Prostate gland (tissue), 2 donors: ENCODE results near the gene ZC3H11A. TPM values are rescaled to one million over a fixed set of nuclear protein-coding genes. Genes with fewer than 3 reads are reported as not detected.
"Not testable (repeated sequence)": the region's sequence is repeated elsewhere in the genome, so short reads cannot be mapped to it uniquely, and the experiment has no call there.

Experiments used
- DNase-seq: peaks from one replicate; pipeline ENCODE4 v3.0.0-alpha.2; 2019; ENCODE audit warnings: low spot score
- H3K27ac ChIP-seq, 2 donors: fragments of 200-600 bp; sonication (generic); 2 replicates each; pipeline ENCODE4 v1.5.1; 2017 to 2019
- H3K27me3 ChIP-seq: fragments of 200-600 bp; sonication (generic); replicated peaks from 2 replicates; pipeline ENCODE4 v1.5.1; 2019; ENCODE audit not compliant: insufficient read depth
- H3K36me3 ChIP-seq, 2 donors: fragments of 200-600 bp; sonication (generic); 1 replicate in 1 of 2; 2 replicates in 1 of 2; pipeline versions ENCODE4 v1.5.1 to v1.8.1; 2017 to 2019
- H3K4me1 ChIP-seq: fragments of 200-600 bp; sonication (generic); replicated peaks from 2 replicates; pipeline ENCODE4 v1.5.1; 2019
- H3K4me3 ChIP-seq, 2 donors: fragments of 200-600 bp; sonication (generic); 2 replicates each; pipeline ENCODE4 v1.5.1; 2017 to 2019
- H3K9me3 ChIP-seq: fragments of 200-600 bp; sonication (generic); 2 replicates; pipeline ENCODE4 v1.5.1; 2017
- CTCF ChIP-seq, 4 experiments: fragments of 200-600 bp in 2 of 4; fragments of 450-650 bp in 2 of 4; sonication (generic) in 2 of 4; IDR thresholded peaks; 1 replicate in 3 of 4; 2 replicates in 1 of 4; pipeline ENCODE4 v1.5.1; 2016 to 2019; ENCODE audit warnings: antibody characterized with exemption in 4 of 4, mild to moderate bottlenecking in 2 of 4, moderate library complexity in 2 of 4
- POLR2A ChIP-seq: fragments of 450-650 bp; IDR thresholded peaks from one replicate; pipeline ENCODE4 v1.6.1; 2016; ENCODE audit warnings: antibody characterized with exemption, mild to moderate bottlenecking
- POLR2AphosphoS5 ChIP-seq: sonication (generic); formaldehyde crosslinking; IDR thresholded peaks from one replicate; pipeline ENCODE4 v1.6.1; 2017; ENCODE audit warnings: antibody characterized with exemption
- WGBS: methylation state at CpG from one replicate; pipeline ENCODE4 v1.1.5; 2018; 5-methylcytosine and 5-hydroxymethylcytosine counted together
- intact Hi-C: fragments of 100-400 bp; cut with DNase I; formaldehyde crosslinking; loops from one replicate; pipeline ENCODE4 v1.14.2; 2022
- total RNA-seq, 2 donors: library from RNA; depleted of rRNA; stranded (reverse); fragments of >200 nt; gene quantifications; one replicate each; pipeline ENCODE4 v1.1.0, GENCODE V29; 2016

The ZC3H11A gene
- 100 to 1,000 TPM in 1 of 2 donors, 10 to 100 TPM in 1; 88.3 to 111 TPM for total RNA-seq

DNA sequence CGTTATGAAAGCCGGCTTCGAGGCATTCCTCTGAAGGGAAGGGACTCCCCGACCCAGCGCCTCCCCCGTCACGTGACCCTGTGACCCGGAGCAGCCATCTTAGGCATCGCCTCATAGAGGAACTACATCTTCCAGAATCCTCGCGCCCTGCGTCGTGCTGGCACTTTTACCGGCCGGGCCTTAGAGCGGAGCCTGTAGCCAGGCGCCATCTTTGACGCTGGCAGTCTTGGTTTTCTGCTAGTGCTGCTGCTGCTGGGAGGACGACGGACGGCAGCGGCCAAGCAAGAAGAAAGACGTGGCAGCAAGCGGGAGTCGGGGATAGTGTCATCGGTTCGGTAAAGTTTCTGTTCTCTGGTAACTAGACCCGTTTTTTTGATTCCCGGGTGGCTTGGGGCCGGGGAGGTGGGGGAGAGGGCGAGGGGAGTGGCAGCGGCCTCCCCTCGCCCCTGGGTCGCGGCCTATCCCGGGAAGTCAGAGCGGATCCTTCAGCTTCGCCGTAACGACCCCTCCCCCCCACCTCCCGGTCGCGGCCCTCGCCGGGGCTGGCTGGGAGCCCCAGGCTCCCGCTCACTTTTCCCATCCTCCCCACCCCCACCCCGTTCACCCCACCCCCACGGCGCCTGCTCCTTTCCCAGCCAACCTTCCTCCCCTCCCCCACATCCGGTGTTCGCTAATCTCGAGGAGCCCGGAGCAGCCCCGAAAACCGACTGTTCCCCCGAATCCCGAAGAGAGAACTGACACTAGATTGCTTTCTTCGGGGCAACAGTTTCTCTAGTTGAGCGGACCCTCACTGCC, at the start of gene ZC3H11A, which contains the start of gene ZBED6:
Gene ZC3H11A, plus strand, starts transcription at position 183 of the 795 bp plus-strand sequence. CDS start 21,448 bp downstream, outside the sequence.
Gene ZBED6, plus strand, starts transcription at position 183 of the 795 bp plus-strand sequence. CDS start 1,900 bp downstream, outside the sequence.
- Histone ChIP-seq H3K4me3 (peak within 1 kb of the TSS; percentile 58 to 83), H3K4me1 (peaks cover 8% of the 10 kb centered on the region)
- intact Hi-C loops: no loop called here

DNA sequence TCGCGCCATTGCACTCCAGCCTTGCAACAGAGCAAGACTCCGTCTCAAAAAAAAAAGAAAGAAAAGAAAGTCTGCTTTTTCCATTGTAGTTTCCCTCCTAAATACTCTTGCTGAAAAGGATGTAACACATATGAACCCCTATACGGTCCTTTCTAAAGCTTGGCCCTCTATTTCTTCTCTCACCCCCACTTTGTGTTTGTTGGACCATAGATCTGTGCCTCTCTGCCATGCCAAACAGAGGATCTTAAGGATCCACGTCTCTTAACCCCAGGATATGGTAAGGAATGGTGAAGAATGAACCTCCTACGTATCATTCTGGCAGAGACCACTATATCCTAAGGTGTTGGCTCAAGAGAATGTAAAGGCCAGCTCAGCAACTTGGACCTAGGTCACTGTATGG, 49.1 kb upstream of the ZC3H11A start:
- Histone ChIP-seq H3K9me3 (no peaks in the 10 kb centered on the region), H3K4me3 (no peak overlapping the region), H3K27ac (no peak overlapping the region), H3K27me3 (no peaks in the 10 kb centered on the region), H3K36me3 (no peaks in the 10 kb centered on the region), H3K4me1 (peaks cover 4% of the 10 kb centered on the region)
- TF ChIP-seq POLR2AphosphoS5 (no peak), POLR2A (no peak), CTCF (IDR thresholded peaks at IDR 0.05) (no peak)
- WGBS: 96% methylated on average over 6 of the region's 6 CpGs
- DNase-seq: no peak
- intact Hi-C loops: no loop called here

More for the DNA sequence above, at the start of gene ZC3H11A, which contains the start of gene ZBED6:
- peak; percentile 98 for DNase-seq
- no peaks in the 10 kb centered on the region for H3K36me3 ChIP-seq
- H3K27ac ChIP-seq: peak within 1 kb of the TSS; percentile 96 to 99
- no peaks in the 10 kb centered on the region for H3K27me3 ChIP-seq
- TF ChIP-seq POLR2A: peak; percentile 81
- peak; percentile 97 for TF ChIP-seq POLR2AphosphoS5
- peak in 2 of 4 experiments; percentile 5 to 16 for TF ChIP-seq CTCF (IDR thresholded peaks at IDR 0.05)
- H3K9me3 ChIP-seq: no peaks in the 10 kb centered on the region
- WGBS: under 1% methylated on average over 59 of the region's 59 CpGs

DNA sequence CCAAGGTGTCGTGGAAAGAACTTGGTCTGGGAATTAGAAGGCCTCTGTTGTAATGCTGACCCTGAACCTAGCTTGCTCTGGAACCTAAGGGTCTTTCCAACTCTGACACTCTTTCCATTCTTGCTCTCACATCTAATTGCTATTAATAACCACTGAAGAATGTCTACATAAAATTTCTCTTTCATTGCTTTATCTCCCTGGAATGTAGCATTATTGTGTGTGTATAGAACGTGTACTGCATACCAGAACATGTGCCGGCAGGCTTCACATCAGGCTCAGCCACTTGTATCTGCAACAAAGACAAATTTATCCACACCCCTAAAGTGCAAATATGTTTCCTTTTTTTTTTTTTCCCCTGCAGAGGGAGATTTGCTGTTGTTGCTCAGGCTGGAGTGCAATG, 44.4 kb upstream of the ZC3H11A start:
- 33% methylated on average over 3 of the region's 3 CpGs for WGBS
- TF ChIP-seq POLR2AphosphoS5 (peak; percentile 63), CTCF (IDR thresholded peaks at IDR 0.05) (no peak)
- DNase-seq: peak; percentile 51
- peak overlapping the region in 1 of 2 donors; percentile 27 for H3K27ac ChIP-seq
- no peaks in the 10 kb centered on the region for H3K4me1 ChIP-seq
- H3K36me3 ChIP-seq: no peaks in the 10 kb centered on the region
- no peaks in the 10 kb centered on the region for H3K9me3 ChIP-seq
- H3K27me3 ChIP-seq: no peaks in the 10 kb centered on the region
- intact Hi-C loops: no loop called here
- no peak overlapping the region for H3K4me3 ChIP-seq

GRCh38 chr1:203751618-203752361, 43.6 kb upstream of the ZC3H11A start:
- H3K4me3 ChIP-seq, intact Hi-C loops, H3K36me3 ChIP-seq, DNase-seq, H3K27me3 ChIP-seq, H3K4me1 ChIP-seq, H3K27ac ChIP-seq, H3K9me3 ChIP-seq: not testable (repeated sequence)
- 95% methylated on average over 5 of the region's 5 CpGs for WGBS

DNA sequence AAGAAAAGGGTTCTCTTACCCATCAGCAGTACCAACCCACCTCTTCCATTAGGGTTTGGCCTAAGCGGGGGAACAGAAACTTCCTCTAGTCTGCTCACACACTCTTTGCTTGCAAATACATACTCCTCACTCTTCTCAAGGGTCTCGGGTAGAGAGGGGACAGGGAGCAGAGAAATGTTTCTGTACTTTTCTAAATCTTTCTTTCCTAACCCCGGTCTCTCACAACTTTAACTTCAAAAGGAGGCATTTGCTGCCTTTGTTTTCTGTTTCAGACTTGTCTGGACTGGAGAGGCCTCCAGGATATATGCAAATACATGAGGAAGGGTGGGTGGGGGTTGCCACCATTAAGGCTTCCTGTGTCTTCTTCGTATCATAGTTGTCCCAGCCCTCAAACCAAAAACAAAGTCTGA, 41.0 kb upstream of the ZC3H11A start:
- Histone ChIP-seq H3K4me1 (no peaks in the 10 kb centered on the region), H3K9me3 (no peaks in the 10 kb centered on the region), H3K36me3 (no peaks in the 10 kb centered on the region), H3K27me3 (no peaks in the 10 kb centered on the region), H3K4me3 (no peak overlapping the region), H3K27ac (no peak overlapping the region)
- intact Hi-C loops: no loop called here
- no peak for TF ChIP-seq POLR2A
- no peak for DNase-seq
- 49% methylated on average over 4 of the region's 4 CpGs for WGBS
